NK-92 (cell line): Measurements from ENCODE around the gene SOX6.
"Not testable (repeated sequence)": the region's sequence is repeated elsewhere in the genome, so short reads cannot be mapped to it uniquely, and the experiment has no call there.

Experiments
- DNase-seq: peaks from one replicate; lab custom pipeline; 2025; ENCODE audit not compliant: unreplicated experiment; lab: John Stamatoyannopoulos, UW

Gene SOX6

GRCh38 chr11:15938983-15939382 lies 417.4 kb downstream of the SOX6 start:
- DNase-seq: no peak

- no peak for DNase-seq
Observed at GRCh38 chr11:15938121-15938611, 418.2 kb downstream of the SOX6 start.

DNA sequence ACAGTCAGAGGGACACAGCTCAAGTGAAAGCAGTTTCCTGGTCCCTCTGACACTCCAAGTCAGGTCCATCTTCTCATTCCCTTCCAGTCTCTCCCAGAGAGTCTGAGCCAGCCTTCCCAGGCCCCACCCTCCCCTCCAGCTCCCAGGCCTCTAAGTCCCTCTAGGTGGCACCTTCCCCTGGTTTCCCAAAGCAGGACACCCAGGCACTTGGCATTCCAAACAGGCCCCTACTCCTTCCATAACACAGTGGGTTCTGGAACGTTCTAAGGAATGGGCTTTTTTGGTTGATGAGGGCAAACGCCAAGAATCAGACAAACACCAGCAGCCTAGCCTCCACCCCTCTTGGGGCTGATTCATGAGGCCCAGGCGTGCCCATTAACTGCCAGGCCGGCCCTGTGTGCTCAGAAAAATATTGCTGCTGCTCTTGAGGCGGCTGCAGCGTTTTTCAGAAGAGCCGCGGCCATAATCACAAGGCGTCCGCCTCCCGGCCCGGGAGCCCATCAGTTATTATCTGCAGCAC lies 418.7 kb downstream of the SOX6 start:
- DNase-seq: no peak

DNA sequence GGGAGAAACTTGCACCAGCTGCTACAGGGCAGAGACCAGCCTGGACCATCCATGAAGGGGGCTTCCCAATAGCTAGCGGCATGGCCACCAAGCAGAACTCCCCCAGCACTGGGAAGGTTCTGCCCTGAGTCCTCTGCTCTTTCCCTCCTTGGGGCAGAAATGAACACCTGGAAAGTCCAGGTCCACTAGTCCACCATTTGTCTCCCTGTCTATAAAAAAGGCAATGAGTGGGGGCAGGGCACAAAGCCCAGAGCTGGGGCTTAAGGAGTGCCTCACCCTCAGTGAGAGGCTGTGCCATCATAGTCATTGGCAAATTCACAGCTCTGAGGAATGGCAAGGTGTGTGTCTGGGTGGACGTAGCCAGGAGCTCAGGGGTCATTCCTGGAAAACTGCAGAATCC lies 420.3 kb downstream of the SOX6 start:
- DNase-seq: no peak

GRCh38 chr11:15935373-15935772 lies 421.0 kb downstream of the SOX6 start:
- DNase-seq: no peak

DNA sequence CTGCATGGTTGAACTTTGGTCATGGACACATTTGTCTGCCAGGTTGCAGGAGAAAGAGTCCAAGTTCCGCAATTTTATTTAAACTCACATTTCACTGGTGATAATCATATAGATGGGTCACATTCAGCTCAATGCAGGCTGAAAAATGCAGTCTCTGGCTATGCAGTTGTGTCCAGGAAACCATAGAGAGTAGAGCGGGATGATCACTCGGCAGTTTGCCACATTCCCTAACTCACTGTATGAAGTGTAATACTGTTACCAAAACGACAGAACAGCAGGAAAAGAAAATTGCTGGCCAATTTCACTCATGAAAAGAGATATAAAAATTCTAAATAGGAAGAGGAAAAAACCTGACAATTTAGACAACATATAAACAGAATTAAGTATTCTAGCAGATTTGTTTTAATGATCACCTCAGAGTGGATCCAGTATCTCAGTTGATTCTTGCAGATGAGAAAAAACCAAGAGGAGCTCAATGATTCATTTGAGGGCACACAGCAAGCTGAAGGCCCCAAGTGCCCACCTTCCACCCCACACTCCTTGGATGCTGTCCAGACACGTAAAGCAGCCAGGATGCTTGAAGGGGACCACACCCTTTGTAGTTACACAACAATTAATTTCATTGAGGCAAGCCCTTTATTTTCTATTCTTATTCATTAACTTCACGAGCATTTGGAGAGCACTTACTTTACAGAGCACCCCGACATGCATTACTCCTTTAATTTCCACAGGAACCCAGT lies 422.3 kb downstream of the SOX6 start:
- DNase-seq: no peak

DNA sequence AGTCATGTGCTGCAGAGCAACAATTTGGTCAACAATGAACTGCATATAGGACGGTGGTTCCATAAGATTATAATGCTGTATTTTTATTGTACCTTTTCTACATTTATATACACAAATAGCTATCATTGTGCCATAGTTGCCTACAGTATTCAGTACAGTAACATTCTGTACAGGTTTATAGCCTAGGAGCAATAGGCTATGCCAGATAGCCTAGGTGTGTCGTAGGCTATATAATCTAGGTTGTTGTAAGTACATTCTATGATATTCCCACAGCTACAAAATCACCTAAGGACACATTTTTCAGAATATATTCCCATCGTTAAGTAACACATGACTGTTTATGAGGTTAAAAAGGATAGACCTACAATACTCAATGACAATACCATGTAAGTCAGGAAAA lies 423.9 kb downstream of the SOX6 start:
- no peak for DNase-seq

DNA sequence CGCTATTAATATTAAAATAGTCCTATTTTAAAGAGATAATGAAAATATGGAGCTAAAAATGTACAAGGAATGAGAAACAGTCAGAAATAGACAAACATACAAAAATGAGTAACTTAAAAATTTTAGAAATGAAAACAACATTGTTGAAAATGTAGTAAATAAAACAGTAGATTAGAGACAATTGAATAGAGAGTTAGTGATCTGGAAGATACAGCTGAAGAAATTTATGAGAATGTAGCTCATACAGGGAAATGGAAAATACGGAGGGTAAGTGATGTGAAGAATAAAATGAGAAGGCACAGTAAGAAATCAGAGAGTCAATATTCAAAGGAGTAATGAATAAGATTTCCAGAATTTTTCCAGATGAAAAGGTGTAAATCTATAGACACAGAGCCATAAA lies 424.8 kb downstream of the SOX6 start:
- DNase-seq: no peak

- no peak for DNase-seq
Observed at GRCh38 chr11:15930442-15931025, 425.8 kb downstream of the SOX6 start.

GRCh38 chr11:15929371-15929901 lies 426.9 kb downstream of the SOX6 start:
- DNase-seq: no peak

DNA sequence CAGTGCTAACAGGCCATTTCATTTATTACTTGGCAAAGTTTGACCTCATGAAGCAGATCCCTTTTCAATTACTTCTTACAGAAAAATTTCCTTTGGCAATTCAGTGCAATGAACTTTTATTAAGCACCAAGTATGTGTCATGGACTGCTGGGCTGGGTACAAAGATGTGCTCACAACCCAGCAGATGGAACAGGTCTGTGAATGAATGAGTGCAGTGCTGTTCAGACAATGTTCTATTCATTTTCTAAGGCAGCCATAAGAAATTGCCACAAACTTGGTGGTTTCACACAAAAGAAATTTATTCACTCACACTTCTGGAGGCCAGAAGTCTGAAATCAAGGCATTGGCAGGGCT lies 428.5 kb downstream of the SOX6 start:
- no peak for DNase-seq

DNA sequence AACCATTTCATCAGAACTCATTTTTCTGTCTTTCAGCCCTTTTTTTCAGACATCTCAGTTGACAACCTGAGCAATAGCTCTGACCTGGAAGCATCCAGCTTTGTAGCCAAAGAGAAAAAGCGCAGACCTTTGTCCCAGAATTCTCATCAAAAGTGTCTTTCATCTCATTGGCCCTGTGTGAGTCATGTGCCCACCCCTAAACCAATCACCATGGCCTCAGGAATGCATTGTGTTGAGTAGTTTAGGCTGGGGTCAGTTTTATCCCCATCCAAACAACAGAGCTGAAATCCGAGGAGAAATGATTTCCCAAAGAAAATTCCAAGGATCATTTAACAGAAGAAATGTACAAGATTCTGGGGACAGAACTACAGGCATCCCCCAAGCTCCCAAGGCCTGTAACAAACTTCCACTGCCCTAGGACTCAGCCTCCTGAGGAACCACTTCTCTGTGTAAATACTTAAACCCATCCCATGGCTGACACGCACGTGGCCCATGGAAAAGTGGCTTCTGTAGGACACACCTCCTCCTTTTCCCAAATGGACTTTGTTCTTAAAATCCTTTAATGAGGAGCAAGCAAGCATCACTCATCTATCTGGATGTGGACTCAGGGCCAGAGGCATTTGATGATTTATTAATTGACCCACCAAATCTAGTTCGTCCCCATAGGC lies 429.0 kb downstream of the SOX6 start:
- DNase-seq: no peak

DNA sequence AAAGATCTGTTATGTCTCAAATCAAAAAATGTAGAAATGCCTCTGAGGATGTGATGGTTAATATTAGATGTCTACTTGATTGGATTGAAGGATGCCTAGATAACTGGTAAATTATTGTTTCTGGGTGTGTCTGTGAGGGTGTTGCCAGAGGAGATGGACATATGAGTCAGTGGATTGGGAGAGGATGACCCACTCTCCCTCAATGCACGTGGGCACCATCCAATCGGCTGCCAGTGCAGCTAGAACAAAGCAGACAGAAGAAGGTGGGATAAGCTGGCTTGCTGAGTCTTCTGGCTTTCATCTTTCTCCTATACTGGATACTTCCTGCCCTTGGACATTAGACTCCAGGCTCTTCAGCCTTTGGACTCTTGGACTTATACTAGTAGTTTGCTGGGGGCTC lies 430.3 kb downstream of the SOX6 start:
- DNase-seq: no peak

- DNase-seq: no peak
Observed at GRCh38 chr11:15923183-15923582, 433.2 kb downstream of the SOX6 start.

- not testable (repeated sequence) for DNase-seq
Observed at GRCh38 chr11:15922745-15923144, 433.6 kb downstream of the SOX6 start.

DNA sequence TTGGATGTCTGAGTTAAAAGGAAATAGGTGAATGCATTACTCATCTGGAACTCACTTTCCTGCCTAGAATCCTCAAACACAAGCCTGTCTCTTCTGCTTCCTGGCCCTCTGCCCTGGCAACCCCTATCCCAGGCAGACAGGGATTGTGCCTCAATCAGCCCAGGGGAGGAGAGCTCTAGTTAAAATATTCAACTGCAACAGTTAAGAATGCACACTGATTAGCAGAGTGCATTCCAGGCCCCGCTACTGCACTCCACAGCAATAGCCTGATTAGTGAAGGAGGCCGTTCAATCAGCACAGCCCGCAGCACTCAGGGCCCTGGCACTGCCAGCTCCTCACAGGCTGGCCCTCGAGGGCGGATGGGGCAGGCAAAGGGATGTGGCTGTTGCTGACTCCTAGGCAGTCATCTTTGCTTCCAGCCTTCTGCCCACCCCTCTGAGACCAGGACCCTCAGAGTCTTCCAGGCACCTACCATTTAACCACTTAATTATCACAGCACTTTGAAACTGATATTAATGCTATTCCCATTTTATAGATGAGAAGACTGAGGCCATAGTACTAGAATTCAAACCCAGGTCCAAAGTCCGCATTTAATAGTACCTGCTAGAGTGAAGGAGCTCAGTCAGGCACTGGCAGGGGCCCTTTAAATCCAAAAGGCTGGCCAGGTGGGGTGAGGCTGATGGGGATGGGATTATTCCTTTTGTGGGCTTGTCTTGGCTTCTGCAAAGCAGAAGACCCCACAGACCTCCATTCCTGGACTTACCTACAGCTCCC lies 435.3 kb downstream of the SOX6 start:
- DNase-seq: no peak

GRCh38 chr11:15918674-15919073 lies 437.7 kb downstream of the SOX6 start:
- DNase-seq: no peak

DNA sequence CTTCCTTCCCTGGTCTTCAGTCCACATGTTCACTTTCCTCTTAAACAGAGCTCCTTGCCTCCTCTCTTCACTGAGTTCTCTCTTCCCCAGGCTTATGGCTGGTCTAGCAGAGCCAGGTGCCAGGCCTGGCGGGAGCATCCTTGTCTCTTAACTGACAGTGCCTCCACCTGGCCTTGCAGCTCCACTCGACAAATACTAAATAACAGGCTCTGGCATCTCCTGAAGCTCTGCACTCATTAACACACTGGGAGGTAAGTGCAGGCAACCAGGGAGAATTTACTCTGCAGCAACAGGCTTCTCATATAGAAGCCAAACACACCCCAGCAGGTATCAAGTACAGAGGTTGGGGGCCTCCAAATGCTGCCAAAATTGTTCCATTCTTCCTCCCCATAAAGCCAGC lies 438.1 kb downstream of the SOX6 start:
- no peak for DNase-seq
